Astrocyte (in vitro differentiated cells and primary cell): ENCODE measurements around the gene ZBTB7C.

Experiments
- CTCF ChIP-seq: IDR thresholded peaks from 2 replicates; pipeline ENCODE4 v1.5.1; 2011; ENCODE audit warnings: low read depth, mild to moderate bottlenecking, inconsistent platforms, low read length, moderate library complexity; ENCODE audit not compliant: insufficient read depth
- EZH2 ChIP-seq: IDR thresholded peaks from 2 replicates; pipeline ENCODE4 v1.6.1; 2012; ENCODE audit warnings: mild to moderate bottlenecking, low read length, inconsistent platforms; ENCODE audit not compliant: insufficient read depth

- TF ChIP-seq CTCF (no peak), EZH2 (no peak)
Measured at GRCh38 chr18:48279312-48279711, 129.9 kb downstream of the ZBTB7C start.
